GM12892 (cell line): ENCODE results near the gene ADGRG7.

ENCODE experiments used
- POLR2A ChIP-seq: IDR thresholded peaks from 2 replicates; pipeline ENCODE4 v1.6.1; 2011; ENCODE audit warnings: low read depth, low read length, control low read depth
- POLR2AphosphoS5 ChIP-seq: IDR thresholded peaks from 2 replicates; pipeline ENCODE4 v1.6.1; 2011; ENCODE audit warnings: low read depth, low read length, control low read depth

DNA sequence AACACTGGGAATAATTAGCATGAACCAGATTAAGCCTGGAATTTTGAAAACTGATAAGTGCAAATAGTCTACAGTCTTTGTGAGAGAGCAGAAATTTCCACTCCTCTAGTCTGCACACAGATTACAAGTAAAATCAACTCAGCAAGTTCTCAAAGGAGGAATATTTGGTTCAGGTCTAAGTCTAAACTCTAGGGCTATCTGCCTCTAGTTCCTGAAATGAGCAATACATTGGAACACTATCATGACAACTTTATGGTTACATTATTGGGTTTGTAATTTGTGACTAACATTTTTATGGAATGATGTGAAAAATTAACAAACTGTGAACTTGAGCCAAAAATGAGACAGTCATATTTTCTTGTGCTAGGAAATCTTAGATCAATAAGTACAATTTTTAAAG, 30.8 kb upstream of the ADGRG7 start:
- TF ChIP-seq POLR2A = no peak
- TF ChIP-seq POLR2AphosphoS5 = no peak
